MV-4-11 (cell line): Measurements from ENCODE around the gene UPP2.

Source experiments
- DNase-seq: peaks from one replicate; lab custom pipeline; 2025; lab: John Stamatoyannopoulos, UW

UPP2 gene

DNA sequence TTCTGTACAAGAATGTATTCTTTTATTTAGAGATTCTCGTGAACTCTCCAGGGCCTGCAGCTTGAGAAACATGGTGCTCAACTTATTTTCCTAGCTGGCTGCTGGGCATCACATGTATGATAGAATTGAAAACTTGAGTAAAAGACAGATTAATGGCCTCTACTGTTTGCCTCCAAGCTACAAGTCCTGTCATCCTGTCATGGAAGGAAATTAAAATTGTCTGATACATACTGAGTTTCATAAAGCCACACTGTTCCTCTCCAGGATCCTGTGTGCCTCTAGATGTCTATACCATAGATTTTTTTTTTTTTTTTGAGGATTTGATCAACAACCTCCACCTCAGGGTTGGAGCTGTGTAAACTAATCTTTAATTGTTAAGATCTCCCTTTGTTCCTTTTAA, 38.5 kb downstream of the UPP2 start:
- DNase-seq, result no peak

DNA sequence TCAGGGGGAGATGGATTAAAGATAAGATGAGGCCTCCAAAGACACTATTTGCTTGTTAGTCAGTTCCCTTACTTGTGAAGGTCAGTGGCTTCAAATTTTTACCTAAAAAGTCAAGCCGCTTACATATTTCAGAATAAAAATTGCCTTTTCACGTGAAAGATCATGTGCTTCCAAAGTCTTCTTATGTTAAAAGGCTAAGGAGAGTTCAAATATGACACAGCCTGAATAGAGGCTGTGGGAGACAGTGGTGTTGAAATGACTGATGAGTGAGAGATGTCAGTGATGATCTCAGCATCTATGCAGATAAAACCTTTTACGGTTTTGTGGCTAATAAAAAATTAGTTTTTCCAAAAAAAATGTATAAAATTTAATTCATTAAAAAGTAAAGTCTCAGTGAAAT, 40.5 kb downstream of the UPP2 start:
- peak; percentile 88 for DNase-seq

DNA sequence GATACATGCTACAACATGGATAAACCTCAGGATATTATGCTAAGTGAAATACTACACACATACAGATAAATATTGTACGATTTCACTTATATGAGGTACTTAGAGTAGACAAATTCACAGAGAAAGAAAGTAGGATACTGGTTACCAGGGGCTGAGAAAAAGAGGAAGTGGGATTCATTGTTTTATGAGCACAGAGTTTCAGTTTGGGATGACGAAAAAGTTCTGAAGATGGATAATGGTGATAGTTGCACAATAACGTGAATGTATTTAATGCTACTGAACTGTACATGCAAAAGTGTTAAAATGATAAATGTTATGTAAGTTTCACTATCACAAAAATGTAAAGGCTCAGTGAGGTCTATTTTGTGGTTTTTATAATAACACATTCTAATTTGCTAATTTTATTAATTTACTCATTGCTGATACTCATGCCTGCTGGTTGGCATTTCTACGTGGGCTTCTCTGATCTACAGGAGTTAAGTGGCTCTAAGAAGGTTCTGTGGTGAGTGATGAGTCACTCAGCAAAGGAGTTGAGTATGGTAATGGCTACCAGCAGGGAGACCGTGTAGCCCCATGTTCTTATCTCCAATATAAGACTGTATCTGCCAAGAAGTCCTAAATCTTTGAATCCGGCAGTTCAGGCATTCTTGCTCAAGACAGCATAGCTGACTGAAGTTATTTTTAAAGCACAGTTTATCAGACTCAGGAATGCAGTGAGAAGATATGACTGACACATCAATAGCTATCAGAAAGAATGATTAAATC, 41.1 kb downstream of the UPP2 start:
- peak; percentile 98 for DNase-seq

DNA sequence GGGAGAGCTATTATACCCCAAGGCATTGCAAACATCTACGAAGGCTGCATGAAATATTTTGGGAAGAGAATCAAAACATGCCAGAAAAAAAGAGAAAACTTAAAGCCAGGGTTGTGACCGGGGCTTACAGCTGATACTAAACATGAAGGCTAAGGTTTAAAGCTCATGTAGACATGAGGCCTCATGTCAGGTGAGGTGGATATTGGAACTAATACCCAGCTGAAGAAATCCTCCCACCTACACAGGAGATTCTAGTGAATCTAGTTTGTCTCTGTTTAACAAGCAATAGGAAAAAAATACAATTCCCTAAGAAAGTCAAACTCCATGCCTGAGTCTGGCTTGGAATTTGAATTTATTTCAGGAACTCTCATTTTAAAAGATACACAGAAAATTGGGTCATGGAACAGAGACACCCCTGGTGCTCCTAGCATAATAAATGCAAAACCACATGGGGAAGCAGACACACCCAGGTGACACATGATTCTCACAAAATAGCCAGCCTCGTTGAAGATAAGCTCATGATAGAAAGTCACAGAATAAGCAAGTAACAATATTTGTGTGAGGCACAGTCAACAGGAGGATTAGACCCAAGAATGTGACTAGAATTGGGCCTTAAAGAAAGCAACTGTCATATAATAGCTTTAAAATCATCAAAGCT, 42.2 kb downstream of the UPP2 start:
- DNase-seq, result no peak

DNA sequence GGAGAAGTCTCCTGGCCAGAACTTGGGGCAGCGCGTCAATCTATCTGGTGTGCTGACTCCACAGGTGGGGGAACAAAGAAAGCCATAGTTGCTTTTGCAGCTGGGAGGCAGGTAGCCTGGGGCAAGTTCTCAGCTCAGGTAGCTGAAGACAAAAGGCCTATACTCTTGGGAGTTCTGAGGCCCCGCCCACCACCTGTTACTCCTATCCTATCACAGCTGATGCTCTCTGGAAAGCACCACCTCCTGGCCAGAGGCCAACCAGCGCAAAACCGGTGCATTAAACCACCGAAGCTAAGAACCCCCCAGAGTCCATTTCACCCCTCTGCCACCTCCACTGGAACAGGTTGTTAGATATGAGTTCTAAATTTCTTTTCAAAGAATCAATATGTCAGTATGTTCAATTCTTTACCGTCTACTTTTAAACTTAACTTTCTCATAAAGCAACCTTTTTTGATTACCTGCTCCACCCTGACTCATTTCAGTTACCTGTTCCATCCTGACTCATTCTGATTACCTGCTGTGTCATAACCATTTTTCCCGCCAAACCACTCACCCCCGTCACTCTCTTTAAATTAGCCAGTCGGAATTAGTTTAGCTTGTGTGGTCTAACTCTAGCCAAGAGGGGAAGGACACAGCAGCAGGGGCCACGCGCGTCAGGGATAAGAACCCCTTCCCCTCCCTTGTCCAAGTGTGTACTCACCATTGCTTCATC, 43.4 kb downstream of the UPP2 start:
- DNase-seq, result no peak

DNA sequence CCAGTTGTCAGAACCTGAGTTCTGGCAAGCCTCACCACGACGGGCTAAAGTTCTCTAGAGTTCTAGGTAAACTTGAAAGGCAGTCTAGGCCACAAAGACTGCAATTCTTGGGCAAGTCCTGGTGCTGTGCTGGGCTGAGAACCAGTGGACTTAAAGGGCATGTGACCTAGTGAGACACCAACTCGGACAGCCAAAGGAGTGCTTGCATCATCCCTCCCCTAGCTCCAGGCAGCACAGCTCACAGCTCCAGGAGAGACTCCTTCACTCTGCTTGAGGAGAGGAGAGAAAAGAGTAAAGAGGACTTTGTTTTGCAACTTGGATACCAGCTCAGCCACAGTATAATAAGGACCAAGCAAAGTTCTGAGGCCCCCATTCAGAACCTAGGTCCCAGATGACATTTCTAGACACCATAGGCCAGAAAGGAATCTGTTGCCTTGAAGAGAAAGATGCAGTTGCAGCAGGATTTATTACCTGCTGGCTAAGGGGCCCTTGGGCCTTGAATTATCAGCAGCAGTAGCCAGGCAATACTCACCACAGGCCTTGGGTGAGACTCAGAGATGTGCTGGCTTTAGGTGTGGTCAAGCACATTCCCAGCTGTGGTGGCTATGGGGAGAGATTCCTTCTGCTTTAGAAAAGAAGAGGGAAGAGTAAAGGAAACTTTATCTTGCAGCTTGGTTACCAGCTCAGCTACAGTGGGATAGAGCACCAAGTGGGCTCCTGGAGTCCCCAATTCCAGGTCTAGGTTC, 51.8 kb downstream of the UPP2 start:
- DNase-seq, result peak; percentile 60

DNA sequence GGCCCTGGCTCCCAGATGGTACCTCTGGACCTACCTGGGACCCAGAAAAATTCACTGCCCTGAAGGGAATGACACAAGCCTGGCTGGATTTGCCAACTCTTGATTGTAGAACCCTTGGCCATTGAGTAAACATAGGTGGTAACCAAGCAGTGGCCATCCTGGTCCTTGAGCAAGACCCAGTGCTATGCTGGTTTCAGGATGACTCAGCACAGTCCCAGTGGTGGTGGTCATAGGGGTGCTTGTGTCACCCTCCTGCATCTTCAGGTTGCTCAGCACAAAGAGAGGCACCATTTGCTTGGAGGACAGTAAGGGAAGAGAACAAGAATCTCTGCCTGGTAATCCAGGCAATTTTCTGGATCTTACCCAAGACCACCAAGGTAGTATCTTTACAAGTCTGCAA, 52.9 kb downstream of the UPP2 start:
- DNase-seq, result peak; percentile 19

DNA sequence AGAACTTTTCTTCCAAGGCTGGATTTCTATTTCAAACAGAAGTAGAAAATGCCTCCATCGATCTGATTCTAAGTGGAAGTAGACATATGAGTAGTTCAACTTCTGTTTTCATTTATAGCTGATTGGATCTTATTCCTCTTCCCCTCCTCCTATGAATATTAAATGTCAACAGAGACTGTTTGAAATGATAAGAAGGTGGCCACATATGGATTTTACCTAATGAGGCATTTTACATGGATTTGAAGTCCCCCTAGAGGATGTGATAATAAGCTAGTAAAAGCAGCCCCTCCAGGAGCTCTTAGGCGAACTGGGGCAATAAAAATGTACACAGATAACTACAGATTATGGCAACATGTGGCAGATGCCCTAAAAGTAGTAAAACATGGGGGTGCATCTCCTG, 71.0 kb downstream of the UPP2 start:
- peak; percentile 5 for DNase-seq

DNA sequence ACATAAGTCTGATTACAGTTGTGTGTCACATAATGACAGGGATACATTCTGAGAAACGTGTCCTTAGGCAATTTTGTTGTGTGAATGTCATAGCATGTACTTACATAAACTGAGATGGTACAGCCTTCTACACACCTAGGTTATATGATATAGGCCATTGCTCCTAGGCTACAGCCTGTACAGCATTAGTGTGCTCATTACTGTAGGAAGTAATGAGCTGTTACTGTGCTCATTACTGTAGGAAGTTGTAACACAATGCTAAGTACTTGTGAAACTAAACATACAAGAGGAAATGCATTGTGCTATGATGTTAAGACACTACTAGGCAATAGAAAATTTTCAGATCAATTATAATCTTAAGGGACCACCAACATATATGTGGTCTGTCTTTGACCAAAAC, 72.8 kb downstream of the UPP2 start:
- DNase-seq, result peak; percentile 59

DNA sequence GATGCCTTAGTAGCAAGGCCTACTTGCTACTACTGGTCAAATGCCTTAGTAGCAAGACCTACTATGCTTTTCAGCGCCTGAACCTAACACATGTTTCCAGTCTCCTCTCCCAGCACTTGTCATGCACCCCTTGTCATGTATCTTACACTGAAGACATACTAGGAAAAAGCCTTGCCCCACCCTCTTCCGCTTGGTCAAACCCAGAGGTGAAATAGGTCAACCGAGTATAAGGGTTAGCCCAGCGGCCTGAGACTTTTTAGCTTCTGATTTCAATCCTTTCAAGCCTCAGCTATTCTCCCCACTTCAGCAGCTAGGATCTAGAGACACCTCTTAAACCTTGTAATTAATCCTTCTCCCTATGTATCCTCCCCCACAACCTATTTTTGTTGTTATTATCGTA, 73.3 kb downstream of the UPP2 start:
- no peak for DNase-seq

DNA sequence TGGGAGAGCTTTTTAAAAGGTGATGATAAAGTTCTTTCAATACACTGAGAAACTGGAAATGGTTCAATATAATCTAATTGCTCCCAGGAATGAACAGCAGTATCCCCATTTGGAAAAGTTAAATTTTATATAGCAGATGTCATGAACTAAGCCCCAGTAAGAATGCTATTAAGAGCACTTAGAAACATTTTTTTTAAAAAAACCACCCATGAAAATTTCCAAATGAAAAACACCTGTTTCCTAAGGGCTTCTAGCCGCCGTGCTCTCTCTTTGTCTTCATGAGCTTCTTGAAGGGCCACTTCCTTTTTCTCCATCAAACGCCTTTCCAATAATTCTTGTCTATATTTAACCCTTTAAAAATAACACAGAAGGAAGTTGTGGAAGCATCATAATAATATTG, 77.0 kb downstream of the UPP2 start:
- peak; percentile 72 for DNase-seq

DNA sequence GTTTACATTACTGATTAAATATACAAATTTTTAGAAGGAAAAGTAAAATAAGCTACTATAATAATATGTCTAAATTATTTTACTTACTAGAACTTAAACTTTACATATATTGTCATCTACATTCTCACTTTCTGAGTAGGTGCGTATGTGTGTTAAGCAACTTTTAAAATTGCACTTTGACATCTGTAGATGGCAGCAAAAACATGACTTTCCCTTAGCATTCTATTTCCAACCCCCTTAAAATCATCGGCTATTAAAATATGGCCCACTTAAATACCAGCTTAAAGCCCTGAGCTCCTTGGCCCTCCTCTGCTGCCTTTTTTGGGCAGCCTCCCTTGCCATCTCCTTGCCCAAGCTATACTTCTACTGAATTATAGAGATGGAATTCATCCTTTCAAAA, 78.0 kb downstream of the UPP2 start:
- DNase-seq, result peak; percentile 31

DNA sequence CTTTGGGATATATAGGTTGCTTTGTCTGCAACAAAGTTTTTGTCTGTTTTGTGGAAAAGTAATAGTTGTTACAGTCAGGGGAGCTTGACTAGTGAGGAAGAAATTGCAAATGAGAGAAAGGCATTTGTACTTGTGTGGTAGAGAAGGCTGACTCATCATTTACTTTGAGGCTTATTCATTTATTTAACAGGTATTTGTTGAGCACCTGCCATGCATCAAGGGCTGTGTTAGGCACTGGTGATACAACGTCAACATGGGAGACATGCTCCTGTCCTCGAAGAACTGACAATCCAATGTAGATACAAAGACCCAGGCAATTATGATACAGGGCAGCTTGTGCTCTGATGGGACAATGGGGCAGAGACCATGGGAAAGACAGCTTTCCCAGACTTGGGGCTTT, 79.5 kb downstream of the UPP2 start:
- no peak for DNase-seq

DNA sequence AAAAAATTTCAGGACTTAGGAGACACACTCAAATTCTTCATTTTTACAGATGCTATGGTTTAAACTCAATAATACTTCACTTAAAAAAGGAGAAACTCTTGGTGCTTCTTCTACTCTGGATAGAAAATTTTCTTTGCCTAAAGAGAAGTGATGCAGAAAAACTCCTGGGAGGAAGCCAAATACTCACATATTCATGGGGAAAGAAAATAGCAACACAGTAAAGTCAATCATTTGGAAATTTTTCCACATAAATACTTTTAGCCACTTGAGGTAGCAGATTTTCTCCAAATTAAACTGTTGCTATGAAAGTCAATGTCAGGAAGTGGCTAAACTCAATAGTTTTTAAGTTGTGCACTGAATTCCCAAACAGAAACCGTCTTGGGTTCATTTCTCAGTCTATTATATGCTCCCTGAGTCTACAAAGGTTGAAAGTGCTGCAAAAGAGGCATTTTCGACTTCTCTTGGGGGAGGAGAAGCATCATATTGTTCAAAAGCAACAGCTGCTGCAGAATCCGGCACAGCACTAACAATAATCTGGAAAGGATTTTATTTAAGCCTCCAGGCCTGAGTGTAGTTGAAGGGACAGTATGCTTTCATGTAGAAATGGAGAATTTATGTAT, 81.1 kb downstream of the UPP2 start:
- no peak for DNase-seq

DNA sequence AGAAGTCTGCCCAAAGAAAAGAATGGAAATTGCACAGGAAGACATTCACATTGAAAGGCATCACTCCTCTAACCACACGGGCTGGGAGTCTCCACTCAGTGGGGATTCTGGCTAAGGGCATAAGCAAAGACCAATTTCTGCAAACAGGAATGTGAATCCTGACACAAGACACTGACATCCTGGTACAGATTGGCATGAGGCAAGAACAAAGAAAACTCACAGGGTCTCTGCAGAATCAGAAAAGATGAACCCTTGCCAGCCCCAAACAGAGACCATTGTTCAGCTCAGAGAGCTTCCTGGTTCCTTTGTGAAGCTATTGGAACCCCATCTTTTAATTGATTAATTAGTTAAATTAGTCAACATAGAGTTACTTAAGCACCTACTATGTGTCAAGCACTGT, 82.3 kb downstream of the UPP2 start:
- DNase-seq, result no peak

DNA sequence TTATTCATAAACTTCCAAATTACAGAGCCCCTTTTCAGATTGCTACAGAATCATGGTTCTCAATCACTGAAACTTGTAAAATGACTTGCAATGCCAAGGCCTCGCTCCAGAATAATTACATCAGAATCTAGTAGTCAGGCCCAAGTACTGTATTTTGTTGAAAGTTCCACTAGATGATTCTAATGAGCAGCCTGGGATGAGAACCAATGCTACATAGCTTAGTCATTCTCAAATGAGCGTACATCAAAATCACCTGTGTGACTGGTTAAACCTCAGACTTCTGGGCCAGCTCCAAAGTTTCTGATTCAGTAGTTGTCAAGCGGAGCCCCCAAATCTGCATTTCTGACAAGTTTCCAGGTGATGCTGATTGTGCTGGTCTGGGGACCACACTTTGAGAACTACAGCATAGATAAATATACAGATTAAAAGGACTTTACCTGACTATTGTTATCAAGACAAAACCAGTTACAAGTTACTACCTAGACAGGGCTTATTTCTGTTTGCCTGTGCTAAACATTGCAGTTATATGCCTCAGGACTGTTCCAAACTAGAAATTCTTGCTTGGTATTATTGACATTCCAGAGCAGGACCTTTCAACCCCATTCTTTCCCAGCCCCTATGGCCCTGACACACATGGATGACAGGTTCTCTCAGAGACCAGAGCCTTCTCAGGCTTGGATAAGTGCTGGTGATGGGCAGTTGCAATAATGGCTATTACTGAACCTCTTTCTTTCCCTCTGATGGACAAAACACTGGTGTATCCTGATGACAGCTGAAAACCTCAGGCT, 83.1 kb downstream of the UPP2 start:
- DNase-seq, result no peak
